Adipocyte (in vitro differentiated cells): Measurements from ENCODE around the gene GPR153.

Experiments
- DNase-seq: peaks from one replicate; pipeline ENCODE4 v3.0.0-alpha.2; 2015; ENCODE audit warnings: low read depth
- H3K27me3 ChIP-seq: replicated peaks from 2 replicates; pipeline ENCODE4 v1.7.0; 2013; ENCODE audit warnings: mild to moderate bottlenecking, low read length, moderate library complexity; ENCODE audit not compliant: control insufficient read depth, insufficient read depth
- H3K36me3 ChIP-seq: 2 replicates; pipeline ENCODE4 v1.7.0; 2013; ENCODE audit warnings: low read length, mild to moderate bottlenecking, moderate library complexity; ENCODE audit not compliant: control insufficient read depth, insufficient read depth, severe bottlenecking
- H3K4me1 ChIP-seq: 2 replicates; pipeline ENCODE4 v1.7.0; 2013; ENCODE audit warnings: mild to moderate bottlenecking, low read length, moderate library complexity; ENCODE audit not compliant: control insufficient read depth, insufficient read depth
- H3K4me3 ChIP-seq: 2 replicates; pipeline ENCODE4 v1.7.0; 2013; ENCODE audit warnings: mild to moderate bottlenecking, low read length, moderate library complexity
- H3K9ac ChIP-seq: 2 replicates; pipeline ENCODE4 v1.7.0; 2013; ENCODE audit warnings: mild to moderate bottlenecking, low read length, moderate library complexity
- H3K9me3 ChIP-seq: 2 replicates; pipeline ENCODE4 v1.7.0; 2013; ENCODE audit warnings: mild to moderate bottlenecking, low read length, moderate library complexity; ENCODE audit not compliant: control insufficient read depth

Gene GPR153

DNA sequence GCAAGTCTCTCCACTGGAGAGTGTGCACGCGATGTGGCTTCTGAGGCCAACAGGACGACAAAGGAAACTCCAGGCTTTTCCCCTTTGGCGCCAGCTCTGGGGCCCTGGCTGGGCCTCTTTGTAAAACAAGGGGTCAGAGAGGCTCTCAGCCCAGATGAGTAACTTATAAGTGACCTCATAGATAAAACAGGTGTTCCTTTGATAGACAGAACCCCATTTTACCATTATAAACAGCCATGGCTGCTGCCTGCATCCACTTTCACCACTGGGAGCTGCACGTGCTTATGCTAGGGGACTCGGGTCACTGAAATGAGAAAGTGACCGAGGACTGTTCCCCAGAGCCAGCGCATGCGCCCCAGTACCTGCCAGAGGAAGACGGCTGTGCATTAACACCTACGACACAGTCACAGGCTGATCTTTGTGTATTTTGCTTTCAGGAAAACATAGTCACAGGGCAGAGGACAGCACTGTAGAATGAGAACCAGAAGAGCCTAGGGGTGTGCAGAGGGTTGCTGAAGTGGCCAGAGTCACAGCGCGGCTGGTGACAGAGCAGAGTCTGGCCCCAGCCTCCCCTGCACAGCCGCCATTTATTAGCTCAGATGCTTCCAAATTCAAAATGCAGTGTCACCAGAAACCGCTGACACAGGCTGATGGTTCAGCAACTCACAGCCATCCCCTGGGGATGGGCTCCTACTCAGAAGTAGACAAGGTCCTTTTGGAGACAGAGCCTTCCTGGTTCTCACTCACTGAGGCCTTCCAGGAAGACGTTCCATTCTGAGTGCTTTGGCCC lies 42.3 kb downstream of the GPR153 start:
- H3K36me3 ChIP-seq, result peaks cover 11% of the 10 kb centered on the region
- no peaks in the 10 kb centered on the region for H3K9me3 ChIP-seq
- no peaks in the 10 kb centered on the region for H3K27me3 ChIP-seq
- H3K4me3 ChIP-seq, result no peak overlapping the region
- peaks cover 11% of the 10 kb centered on the region for H3K4me1 ChIP-seq
- DNase-seq, result no peak
- H3K9ac ChIP-seq, result no peak overlapping the region

DNA sequence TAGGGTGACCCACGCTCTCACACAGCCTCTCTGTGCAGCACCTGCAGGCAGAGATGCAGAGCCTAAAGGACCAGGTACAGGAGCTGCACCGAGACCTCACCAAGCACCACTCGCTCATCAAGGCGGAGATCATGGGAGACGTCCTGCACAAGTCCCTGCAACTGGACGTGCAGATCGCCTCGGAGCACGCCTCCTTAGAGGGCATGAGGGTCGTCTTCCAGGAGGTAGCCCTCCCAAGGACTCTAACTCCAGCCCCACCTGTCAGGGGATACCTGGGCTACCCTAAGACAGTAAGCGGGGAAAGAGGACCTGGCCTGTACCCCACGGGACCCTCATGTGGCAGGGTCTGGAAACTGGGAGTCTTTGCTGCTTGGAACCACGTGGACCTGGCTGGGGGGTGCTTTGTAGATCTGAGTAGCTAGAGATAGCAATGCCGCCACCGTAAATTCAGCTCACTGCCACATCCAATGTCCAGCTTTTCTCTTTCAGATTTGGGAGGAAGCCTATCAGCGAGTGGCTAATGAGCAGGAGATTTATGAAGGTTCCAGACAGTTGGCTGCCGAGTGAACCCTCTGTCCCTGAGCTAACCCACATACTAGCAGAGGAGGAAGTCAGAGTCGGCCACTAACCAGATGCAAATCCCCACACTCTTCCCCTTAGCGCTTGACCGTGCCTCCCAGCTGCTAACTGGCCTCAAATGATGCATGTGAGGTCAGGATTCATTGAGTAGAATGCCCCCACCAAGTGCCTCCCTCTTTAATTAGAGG lies 48.5 kb downstream of the GPR153 start:
- no peak for DNase-seq
- Histone ChIP-seq H3K4me1 (peaks cover 7% of the 10 kb centered on the region), H3K36me3 (no peaks in the 10 kb centered on the region), H3K27me3 (no peaks in the 10 kb centered on the region), H3K9ac (no peak overlapping the region), H3K9me3 (no peaks in the 10 kb centered on the region), H3K4me3 (no peak overlapping the region)

DNA sequence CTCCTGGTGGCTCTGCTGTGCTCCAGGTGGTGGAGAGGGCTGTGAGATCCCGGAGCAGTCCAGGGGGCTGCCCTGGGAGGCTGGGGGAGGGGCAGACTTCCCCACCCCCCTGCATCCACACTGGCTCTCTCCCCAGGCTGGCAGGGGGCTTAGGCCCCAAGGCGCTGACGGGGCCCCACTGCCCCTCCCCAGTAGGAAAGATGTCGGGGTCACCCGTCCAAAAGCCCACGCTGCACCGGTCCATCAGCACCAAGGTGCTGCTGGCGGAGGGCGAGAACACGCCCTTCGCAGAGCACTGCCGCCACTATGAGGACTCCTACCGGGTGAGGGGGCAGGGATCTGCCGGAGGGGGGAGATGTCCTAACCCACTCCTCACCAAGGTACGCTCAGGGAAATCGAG lies 49.2 kb downstream of the GPR153 start:
- peaks cover 7% of the 10 kb centered on the region for H3K4me1 ChIP-seq

DNA sequence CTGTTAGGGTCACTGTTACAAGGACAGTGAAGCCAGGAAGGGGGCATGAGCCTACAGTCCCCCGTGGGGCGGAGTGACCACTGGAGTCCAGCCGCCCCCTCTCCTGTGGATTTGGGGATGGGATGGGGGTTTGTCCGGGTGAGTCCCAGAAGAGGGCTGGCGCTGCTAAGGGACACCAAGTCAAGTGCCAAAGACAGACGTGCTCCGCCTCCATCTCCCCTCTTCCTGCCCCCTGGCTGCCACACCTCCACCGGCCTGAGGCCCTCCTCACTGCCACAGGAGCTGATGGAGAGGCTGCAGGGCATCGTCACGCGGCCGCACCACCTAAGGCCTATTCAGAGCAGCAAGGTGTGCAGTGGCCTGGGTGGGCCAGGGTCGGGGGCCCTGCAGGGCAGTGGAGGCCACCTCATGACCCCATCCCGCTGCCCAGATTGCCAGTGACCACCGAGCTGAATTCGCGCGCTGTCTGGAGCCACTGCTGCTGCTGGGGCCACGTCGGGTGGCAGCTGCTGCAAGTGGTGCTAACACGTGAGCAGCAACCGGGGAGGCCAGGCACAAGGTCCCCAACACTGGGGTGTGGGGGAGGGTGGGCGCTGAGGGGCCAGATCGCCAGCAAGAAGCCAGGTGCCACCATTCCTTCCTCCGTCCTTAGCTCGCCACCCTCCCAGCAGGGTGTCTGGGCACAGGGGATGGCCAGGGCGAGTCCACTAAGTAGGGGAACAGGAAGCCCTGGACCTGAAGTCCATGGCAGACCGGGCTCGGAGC lies 50.1 kb downstream of the GPR153 start:
- Histone ChIP-seq H3K4me3 (no peak overlapping the region), H3K36me3 (no peaks in the 10 kb centered on the region), H3K4me1 (peaks cover 7% of the 10 kb centered on the region), H3K9me3 (no peaks in the 10 kb centered on the region), H3K27me3 (no peaks in the 10 kb centered on the region), H3K9ac (no peak overlapping the region)
- DNase-seq, result no peak

More for the DNA sequence above, 49.2 kb downstream of the GPR153 start:
- no peaks in the 10 kb centered on the region for H3K36me3 ChIP-seq
- H3K27me3 ChIP-seq, result no peaks in the 10 kb centered on the region
- DNase-seq, result no peak
- no peak overlapping the region for H3K4me3 ChIP-seq
- H3K9ac ChIP-seq, result no peak overlapping the region
- H3K9me3 ChIP-seq, result no peaks in the 10 kb centered on the region

DNA sequence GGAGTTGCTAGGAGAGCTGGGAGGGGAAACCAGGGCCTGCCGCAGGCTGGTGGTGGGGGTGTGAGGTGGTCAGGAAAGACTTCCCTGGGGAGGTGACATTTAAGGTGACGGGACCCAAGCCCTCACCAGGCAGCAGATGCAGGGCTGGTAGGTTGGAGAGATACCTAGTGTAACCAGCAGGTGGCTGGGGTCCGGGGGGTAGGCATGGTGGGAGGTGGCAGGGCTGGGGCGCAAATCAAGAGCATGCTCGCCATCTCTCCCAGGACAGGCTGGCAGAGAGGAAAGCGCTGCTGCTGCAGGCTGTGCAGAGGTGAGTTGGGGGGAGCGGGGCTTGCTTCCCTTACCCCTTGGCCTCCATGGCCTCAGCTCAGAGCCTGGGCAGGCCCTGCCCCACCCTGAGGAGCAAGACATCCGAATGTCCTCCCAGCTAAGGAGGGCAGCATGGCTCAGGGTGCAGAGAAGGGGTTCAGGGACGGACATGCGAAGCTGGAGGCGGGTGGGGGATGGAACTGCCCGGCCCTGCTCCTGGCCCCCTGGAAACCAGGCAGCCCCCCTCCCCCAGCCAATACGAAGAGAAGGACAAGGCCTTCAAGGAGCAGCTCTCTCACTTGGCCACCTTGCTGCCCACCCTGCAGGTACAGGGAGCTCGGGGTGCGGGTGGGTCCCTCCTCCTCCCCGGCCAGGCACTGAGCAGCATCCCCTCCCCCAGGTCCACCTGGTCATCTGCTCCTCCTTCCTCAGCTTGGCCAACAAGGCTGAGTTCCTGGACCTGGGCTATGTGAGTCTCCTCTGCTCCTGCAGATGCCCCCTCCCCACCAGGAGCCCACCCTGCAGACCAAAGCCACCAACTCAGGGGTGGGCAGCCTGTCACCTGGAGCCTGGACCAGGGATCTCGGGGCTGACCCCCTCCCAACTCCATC lies 51.0 kb downstream of the GPR153 start:
- Histone ChIP-seq H3K27me3 (no peaks in the 10 kb centered on the region), H3K9me3 (no peaks in the 10 kb centered on the region), H3K4me3 (peak overlapping the region; percentile 67), H3K36me3 (no peaks in the 10 kb centered on the region), H3K4me1 (peaks cover 9% of the 10 kb centered on the region), H3K9ac (peak overlapping the region; percentile 52)
- no peak for DNase-seq

DNA sequence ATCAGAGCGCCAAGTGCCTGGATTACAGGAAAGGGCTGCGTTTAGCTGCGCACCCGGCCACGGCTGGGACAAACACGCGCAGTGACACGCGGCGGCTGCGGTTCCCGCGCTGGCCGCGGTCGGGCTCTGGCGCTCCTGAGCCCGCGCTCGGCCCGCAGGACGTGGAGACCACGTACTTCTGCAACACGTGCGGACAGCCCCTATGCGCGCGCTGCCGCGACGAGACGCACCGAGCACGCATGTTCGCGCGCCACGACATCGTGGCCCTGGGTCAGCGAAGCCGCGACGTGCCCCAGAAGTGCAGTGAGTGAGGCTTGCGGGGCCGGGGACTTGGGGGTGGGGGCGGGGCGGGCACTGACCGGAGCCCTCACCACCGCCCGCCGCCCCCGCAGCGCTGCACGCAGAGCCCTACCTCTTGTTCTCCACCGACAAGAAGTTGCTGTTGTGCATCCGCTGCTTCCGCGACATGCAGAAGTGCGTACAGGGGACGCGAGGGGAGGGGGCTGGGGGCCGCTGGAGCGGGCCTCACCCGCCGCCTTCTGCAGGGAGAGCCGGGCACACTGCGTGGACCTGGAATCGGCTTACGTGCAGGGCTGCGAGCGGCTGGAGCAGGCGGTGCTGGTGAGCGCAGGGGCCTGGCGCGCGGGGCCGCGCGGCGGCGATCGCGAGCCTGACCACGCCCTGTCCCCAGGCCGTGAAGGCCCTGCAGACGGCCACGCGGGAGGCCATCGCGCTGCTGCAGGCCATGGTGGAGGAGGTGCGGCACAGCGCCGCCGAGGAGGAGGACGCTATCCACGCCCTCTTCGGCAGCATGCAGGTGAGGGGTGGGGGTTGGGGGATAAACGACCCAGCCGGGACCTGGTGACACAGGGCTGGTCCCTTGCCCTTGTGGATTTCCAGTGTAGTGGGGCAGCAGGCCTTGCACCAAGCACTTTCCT lies 51.9 kb downstream of the GPR153 start:
- peak overlapping the region; percentile 52 for H3K9ac ChIP-seq
- H3K4me1 ChIP-seq, result peaks cover 10% of the 10 kb centered on the region
- DNase-seq, result peak; percentile 74
- no peaks in the 10 kb centered on the region for H3K36me3 ChIP-seq
- H3K4me3 ChIP-seq, result peak overlapping the region; percentile 67
- no peaks in the 10 kb centered on the region for H3K9me3 ChIP-seq
- no peaks in the 10 kb centered on the region for H3K27me3 ChIP-seq

DNA sequence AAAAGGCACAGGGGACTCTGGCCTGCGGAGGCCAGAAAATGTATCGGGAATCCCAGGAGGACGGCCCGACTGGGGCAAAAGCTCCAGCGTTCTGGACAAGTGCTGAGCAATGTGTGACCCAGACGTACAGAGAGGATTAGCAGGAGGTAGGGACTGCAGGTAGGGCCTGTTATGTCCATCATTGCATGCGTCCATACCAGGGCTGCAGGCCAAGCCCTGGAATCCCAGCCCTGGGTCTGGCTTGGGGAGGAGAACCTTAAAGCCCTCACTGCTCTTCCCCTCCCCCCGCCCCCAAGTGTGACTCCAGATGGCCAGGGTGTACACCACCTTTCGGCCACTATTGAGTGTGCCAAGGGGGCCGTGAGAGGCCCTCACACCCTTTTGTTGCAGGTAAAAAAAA lies 53.0 kb downstream of the GPR153 start:
- H3K9me3 ChIP-seq, result no peaks in the 10 kb centered on the region
- H3K27me3 ChIP-seq, result no peaks in the 10 kb centered on the region
- H3K4me3 ChIP-seq, result no peak overlapping the region
- no peak for DNase-seq
- peaks cover 10% of the 10 kb centered on the region for H3K4me1 ChIP-seq
- no peak overlapping the region for H3K9ac ChIP-seq
- no peaks in the 10 kb centered on the region for H3K36me3 ChIP-seq

DNA sequence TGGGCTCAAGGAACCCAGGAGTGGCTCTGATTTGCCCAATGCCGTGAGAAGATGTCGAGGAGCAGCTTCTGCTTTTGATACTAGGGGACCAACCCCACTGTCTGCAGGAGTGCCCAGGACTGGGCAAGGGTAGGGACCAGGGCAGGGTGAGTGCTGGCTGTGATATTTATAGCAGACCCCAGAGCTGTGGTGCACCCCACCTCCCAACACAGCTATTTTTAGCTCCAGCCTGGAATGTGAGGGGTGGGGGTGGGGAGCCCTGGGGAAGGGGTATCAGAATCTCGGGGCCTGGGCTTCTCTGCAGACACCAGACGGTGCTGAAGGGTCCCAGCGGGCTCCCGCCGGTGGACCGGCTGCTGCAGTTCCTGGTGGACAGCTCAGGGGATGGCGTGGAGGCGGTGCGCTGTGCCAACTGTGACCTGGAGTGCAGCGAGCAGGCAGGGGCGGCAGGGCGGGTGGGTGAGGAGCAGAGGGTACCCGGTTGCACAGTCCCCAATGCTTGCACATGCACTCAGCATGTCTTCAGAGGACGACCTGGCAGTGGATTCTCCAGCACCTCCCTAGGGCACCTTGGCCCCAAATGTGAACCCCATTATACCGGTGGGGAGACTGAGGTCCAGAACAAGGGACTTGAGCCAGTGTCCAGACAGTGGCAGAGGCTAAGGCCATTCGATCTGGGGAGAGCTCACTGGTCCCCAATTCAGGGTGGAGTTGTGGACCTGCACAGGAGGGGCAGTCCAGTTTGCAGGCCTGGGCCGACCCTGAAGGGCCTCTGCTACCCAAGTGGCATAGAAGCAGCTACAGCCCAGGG lies 53.6 kb downstream of the GPR153 start:
- H3K27me3 ChIP-seq, result no peaks in the 10 kb centered on the region
- peaks cover 10% of the 10 kb centered on the region for H3K4me1 ChIP-seq
- H3K9me3 ChIP-seq, result no peaks in the 10 kb centered on the region
- no peak for DNase-seq
- no peak overlapping the region for H3K9ac ChIP-seq
- H3K4me3 ChIP-seq, result no peak overlapping the region
- H3K36me3 ChIP-seq, result no peaks in the 10 kb centered on the region

DNA sequence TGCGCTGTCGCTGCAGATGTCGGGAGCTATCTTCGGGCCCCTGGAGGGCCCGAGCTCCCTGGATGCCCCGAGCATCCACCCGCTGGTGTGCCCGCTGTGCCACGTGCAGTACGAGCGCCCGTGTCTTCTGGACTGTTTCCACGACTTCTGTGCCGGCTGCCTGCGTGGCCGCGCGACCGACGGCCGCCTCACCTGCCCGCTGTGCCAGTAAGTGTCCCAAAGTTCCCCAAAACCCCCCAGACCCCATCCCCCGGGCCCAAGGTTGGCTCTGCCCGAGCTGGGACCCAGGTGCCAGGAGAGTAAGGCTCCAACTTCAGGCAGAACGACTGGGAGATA lies 54.4 kb downstream of the GPR153 start:
- H3K36me3 ChIP-seq, result no peaks in the 10 kb centered on the region
- no peak for DNase-seq
- peak overlapping the region; percentile 49 for H3K4me3 ChIP-seq
- H3K4me1 ChIP-seq, result peaks cover 10% of the 10 kb centered on the region
- H3K9me3 ChIP-seq, result no peaks in the 10 kb centered on the region
- no peaks in the 10 kb centered on the region for H3K27me3 ChIP-seq
- peak overlapping the region; percentile 42 for H3K9ac ChIP-seq
